Gastrocnemius medialis (tissue), 4 donors: Measurements from ENCODE around the gene LAMC1. TPM values are rescaled to one million over a fixed set of nuclear protein-coding genes. Genes with fewer than 3 reads are reported as not detected.
A peak's percentile ranks its signal among the peaks of the same experiment; 100 is the strongest.

Experiments used
- ATAC-seq, 2 donors: fragments of 150-250 bp; one replicate each; pipeline ENCODE4 v1.9.1; 2016
- DNase-seq, 2 donors: peaks; one replicate each; pipeline ENCODE4 v3.0.0-alpha.2; 2019
- H3K27ac ChIP-seq, 4 donors: fragments of 200-600 bp; sonication (generic); 1 replicate in 1 of 4; 2 replicates in 3 of 4; pipeline ENCODE4 v1.5.1; 2016 to 2018; ENCODE audit warnings: mild to moderate bottlenecking in 2 of 4, moderate library complexity in 1 of 4
- H3K27me3 ChIP-seq, 3 donors: fragments of 200-600 bp; sonication (generic) in 2 of 3; 1 replicate in 1 of 3; 2 replicates in 2 of 3; pipeline versions ENCODE4 v1.5.1 to v1.6.0; 2016 to 2019; ENCODE audit warnings: mild to moderate bottlenecking in 1 of 3, moderate library complexity in 1 of 3
- H3K36me3 ChIP-seq, 2 donors: fragments of 200-600 bp; sonication (generic) in 1 of 2; one replicate each; pipeline ENCODE4 v1.5.1; 2017 to 2018
- H3K4me1 ChIP-seq, 2 donors: fragments of 200-600 bp; sonication (generic) in 1 of 2; one replicate each; pipeline ENCODE4 v1.5.1; 2016 to 2017; ENCODE audit warnings: mild to moderate bottlenecking in 2 of 2
- H3K4me3 ChIP-seq, 4 donors: fragments of 200-600 bp; sonication (generic) in 3 of 4; 1 replicate in 1 of 4; 2 replicates in 3 of 4; pipeline ENCODE4 v1.5.1; 2016 to 2019; ENCODE audit warnings: mild to moderate bottlenecking in 2 of 4
- H3K9me3 ChIP-seq, 3 donors: fragments of 200-600 bp; sonication (generic) in 2 of 3; 1 replicate in 1 of 3; 2 replicates in 2 of 3; pipeline ENCODE4 v1.5.1; 2016 to 2019
- CTCF ChIP-seq, 5 experiments: fragments of 450-650 bp in 3 of 5; fragments of 200-600 bp in 2 of 5; sonication (generic) in 2 of 5; IDR thresholded peaks in 4 of 5; conservative IDR thresholded peaks in 1 of 5; 1 replicate in 4 of 5; 2 replicates in 1 of 5; pipeline ENCODE4 v1.5.1; 2016 to 2019; ENCODE audit warnings: antibody characterized with exemption in 5 of 5, mild to moderate bottlenecking in 3 of 5, moderate library complexity in 3 of 5
- POLR2A ChIP-seq, 2 donors: fragments of 450-650 bp; IDR thresholded peaks; one replicate each; pipeline ENCODE4 v1.6.1; 2017; ENCODE audit warnings: antibody characterized with exemption in 2 of 2, mild to moderate bottlenecking in 2 of 2, moderate library complexity in 2 of 2
- in situ Hi-C, 4 donors: fragments of 200-750 bp; cut with MboI; loops; one replicate each; pipeline versions ENCODE4 v1.15.0 to v1.8.0; 2017; ENCODE audit warnings: low sequenced_read_pairs in 4 of 4
- intact Hi-C: fragments of 100-400 bp; cut with DNase I; formaldehyde crosslinking; loops from one replicate; pipeline ENCODE4 v1.15.1; 2023; ENCODE audit warnings: low total_unique reads
- total RNA-seq, 4 donors: library from RNA; depleted of rRNA; stranded (reverse); fragments of >200 nt; gene quantifications; one replicate each; pipeline versions ENCODE4 v1.1.0 to v1.2.3, GENCODE V29; 2016

Gene LAMC1
- total RNA-seq, 4 donors from 2014 or later = 96.1 to 161 (median 135) TPM

GRCh38 chr1:183100361-183100974, 77.2 kb downstream of the LAMC1 start:
- Histone ChIP-seq H3K27ac (peak overlapping the region in 1 of 4 donors; percentile 11), H3K4me1 (peaks cover 85 to 93% of the 10 kb centered on the region in 2 donors), H3K36me3 (no peaks in the 10 kb centered on the region), H3K9me3 (no peaks in the 10 kb centered on the region), H3K27me3 (no peaks in the 10 kb centered on the region), H3K4me3 (no peak overlapping the region)
- no peak for TF ChIP-seq POLR2A (IDR thresholded peaks at IDR 0.05)
- no peak for TF ChIP-seq CTCF (IDR thresholded peaks at IDR 0.05 in 4 of 5, conservative IDR thresholded peaks at IDR 0.05 in 1 of 5)
- no peak for DNase-seq
- ATAC-seq = no peak
- in situ Hi-C loops (loop anchor here (25.0 kb wide), 2 partner anchors 138 to 263 kb away; partner anchors contain the start of genes SHCBP1L (in 4 of the 4) and DHX9 (in 1 of the 4)), intact Hi-C loops (loop anchor here (5.0 kb wide), 1 partner anchor 38 kb away; no protein-coding TSS in a partner anchor)

GRCh38 chr1:183101081-183101480, 77.9 kb downstream of the LAMC1 start:
- H3K9me3 ChIP-seq = no peaks in the 10 kb centered on the region
- TF ChIP-seq CTCF (IDR thresholded peaks at IDR 0.05 in 4 of 5, conservative IDR thresholded peaks at IDR 0.05 in 1 of 5) (no peak), POLR2A (IDR thresholded peaks at IDR 0.05) (no peak)
- no peaks in the 10 kb centered on the region for H3K36me3 ChIP-seq
- no peak overlapping the region for H3K4me3 ChIP-seq
- in situ Hi-C loops = loop anchor here (25.0 kb wide), 2 partner anchors 139 to 264 kb away; partner anchors contain the start of genes SHCBP1L (in 4 of the 4) and DHX9 (in 1 of the 4)
- ATAC-seq = no peak
- H3K4me1 ChIP-seq = peaks cover 85 to 93% of the 10 kb centered on the region in 2 donors
- intact Hi-C loops = loop anchor here (5.0 kb wide), 1 partner anchor 39 kb away; no protein-coding TSS in a partner anchor
- peak overlapping the region in 2 of 4 donors; percentile 83 to 92 for H3K27ac ChIP-seq
- H3K27me3 ChIP-seq = no peaks in the 10 kb centered on the region
- no peak for DNase-seq

- no peak overlapping the region for H3K4me3 ChIP-seq
- ATAC-seq (no peak), DNase-seq (no peak)
- H3K4me1 ChIP-seq = peaks cover 86 to 93% of the 10 kb centered on the region in 2 donors
- H3K9me3 ChIP-seq = no peaks in the 10 kb centered on the region
- H3K36me3 ChIP-seq = no peaks in the 10 kb centered on the region
- H3K27me3 ChIP-seq = no peaks in the 10 kb centered on the region
- intact Hi-C loops = loop anchor here (2.0 to 5.0 kb wide), 2 partner anchors 40 to 79 kb away; partner anchors contain the start of gene LAMC1
- in situ Hi-C loops = loop anchor here (25.0 kb wide), 2 partner anchors 140 to 265 kb away; partner anchors contain the start of genes SHCBP1L (in 4 of the 4) and DHX9 (in 1 of the 4)
- no peak for TF ChIP-seq POLR2A (IDR thresholded peaks at IDR 0.05)
- no peak for TF ChIP-seq CTCF (IDR thresholded peaks at IDR 0.05 in 4 of 5, conservative IDR thresholded peaks at IDR 0.05 in 1 of 5)
- H3K27ac ChIP-seq = peak overlapping the region; percentile 83 to 93 (median 91)
Observed at GRCh38 chr1:183101841-183102276, 78.6 kb downstream of the LAMC1 start.

GRCh38 chr1:183103147-183103546, 79.9 kb downstream of the LAMC1 start:
- in situ Hi-C loops (loop anchor here (25.0 kb wide), 2 partner anchors 141 to 266 kb away; partner anchors contain the start of genes SHCBP1L (in 4 of the 4) and DHX9 (in 1 of the 4)), intact Hi-C loops (loop anchor here (2.0 to 5.0 kb wide), 2 partner anchors 41 to 80 kb away; partner anchors contain the start of gene LAMC1)
- peak; percentile 95 to 96 for ATAC-seq
- Histone ChIP-seq H3K9me3 (no peaks in the 10 kb centered on the region), H3K36me3 (no peaks in the 10 kb centered on the region), H3K4me1 (peaks cover 75 to 82% of the 10 kb centered on the region in 2 donors), H3K27me3 (no peaks in the 10 kb centered on the region), H3K4me3 (peak overlapping the region; percentile 16 to 45 (median 26)), H3K27ac (peak overlapping the region; percentile 83 to 93 (median 91))
- peak; percentile 85 to 90 for DNase-seq
- TF ChIP-seq CTCF (IDR thresholded peaks at IDR 0.05 in 4 of 5, conservative IDR thresholded peaks at IDR 0.05 in 1 of 5) (no peak), POLR2A (IDR thresholded peaks at IDR 0.05) (peak in 1 of 2 donors; percentile 17)
